Activated naive CD4-positive, alpha-beta T cell treated with anti-CD3 and anti-CD28 coated beads, Interleukin-2, amount 10 ng/mL, durations not matched to agents 7 days and 5 days (primary cell): ENCODE data around the gene MAP2K6.

Experiments
- CTCF ChIA-PET: fragments of 350-600 bp; sonication (Branson Sonifier 250); formaldehyde crosslinking; loops from one replicate; lab custom pipeline; 2021; ENCODE audit warnings: antibody characterized with exemption; lab: Charles Lee
- DNase-seq: peaks from one replicate; pipeline ENCODE4 v3.0.0-alpha.2; 2020
- H3K27ac Mint-ChIP-seq: one replicate; pipeline ENCODE4 v1.8.0; 2021; ENCODE audit warnings: mild to moderate bottlenecking, moderate library complexity, mixed read lengths
- H3K27me3 Mint-ChIP-seq: one replicate; pipeline ENCODE4 v1.8.0; 2021; ENCODE audit warnings: mild to moderate bottlenecking, mixed read lengths
- H3K36me3 Mint-ChIP-seq: one replicate; pipeline ENCODE4 v1.8.0; 2021; ENCODE audit warnings: mixed read lengths
- H3K4me1 Mint-ChIP-seq: one replicate; pipeline ENCODE4 v1.8.0; 2021; ENCODE audit warnings: mixed read lengths
- H3K4me3 Mint-ChIP-seq: one replicate; pipeline ENCODE4 v1.8.0; 2021; ENCODE audit warnings: mild to moderate bottlenecking, moderate library complexity, mixed read lengths
- H3K9me3 Mint-ChIP-seq: one replicate; pipeline ENCODE4 v1.8.0; 2021; ENCODE audit warnings: mixed read lengths

MAP2K6 gene

GRCh38 chr17:69414408-69415274 lies at the start of gene MAP2K6:
Gene MAP2K6, plus strand, starts transcription at chr17:69414697. Its CDS starts 288 bp downstream, at chr17:69414985.
- peak; percentile 90 for DNase-seq
- Mint-ChIP-seq H3K9me3 (no peaks in the 10 kb centered on the region), H3K4me3 (no peak within 1 kb of the TSS), H3K27ac (no peak within 1 kb of the TSS), H3K36me3 (peaks cover 3% of the 10 kb centered on the region), H3K4me1 (peaks cover 7% of the 10 kb centered on the region), H3K27me3 (no peaks in the 10 kb centered on the region)
- CTCF ChIA-PET, result interaction anchor here (0.6 to 1.8 kb wide), 6 partner anchors 10 to 643 kb away, joined by 3 to 5 read pairs (median 3); no protein-coding TSS in a partner anchor

DNA sequence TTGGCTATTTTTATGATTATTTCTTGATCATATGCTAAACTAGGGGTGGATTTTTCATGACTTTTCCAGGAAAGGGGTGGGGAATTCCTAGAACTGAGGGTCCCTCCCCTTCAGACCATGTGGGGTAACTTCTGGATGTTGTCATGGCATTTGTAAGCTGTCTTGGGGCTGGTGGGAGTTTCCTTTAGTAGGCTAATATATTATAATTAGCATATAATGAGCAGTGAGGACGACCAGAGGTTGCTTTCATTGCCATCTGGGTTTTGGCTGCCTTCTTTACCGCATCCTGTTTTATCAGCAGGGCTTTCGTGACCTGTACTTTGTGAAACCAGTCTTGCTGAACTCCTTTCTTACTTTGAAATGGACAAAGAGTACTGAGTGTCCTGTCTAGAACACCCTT lies 47.2 kb upstream of the MAP2K6 start:
- DNase-seq, result no peak

GRCh38 chr17:69373069-69373468 lies 41.4 kb upstream of the MAP2K6 start:
- no peak overlapping the region for H3K4me3 Mint-ChIP-seq
- no peak overlapping the region for H3K27ac Mint-ChIP-seq
- peaks cover 4% of the 10 kb centered on the region for H3K27me3 Mint-ChIP-seq
- peaks cover 2% of the 10 kb centered on the region for H3K4me1 Mint-ChIP-seq
- no peaks in the 10 kb centered on the region for H3K9me3 Mint-ChIP-seq
- CTCF ChIA-PET, result no interaction called here
- H3K36me3 Mint-ChIP-seq, result no peaks in the 10 kb centered on the region
- DNase-seq, result no peak

More for the DNA sequence above, 47.2 kb upstream of the MAP2K6 start:
- H3K27me3 Mint-ChIP-seq, result peaks cover 10% of the 10 kb centered on the region
- H3K4me1 Mint-ChIP-seq, result peaks cover 7% of the 10 kb centered on the region
- H3K36me3 Mint-ChIP-seq, result no peaks in the 10 kb centered on the region
- no peak overlapping the region for H3K4me3 Mint-ChIP-seq
- H3K27ac Mint-ChIP-seq, result no peak overlapping the region
- CTCF ChIA-PET, result no interaction called here
- no peaks in the 10 kb centered on the region for H3K9me3 Mint-ChIP-seq

DNA sequence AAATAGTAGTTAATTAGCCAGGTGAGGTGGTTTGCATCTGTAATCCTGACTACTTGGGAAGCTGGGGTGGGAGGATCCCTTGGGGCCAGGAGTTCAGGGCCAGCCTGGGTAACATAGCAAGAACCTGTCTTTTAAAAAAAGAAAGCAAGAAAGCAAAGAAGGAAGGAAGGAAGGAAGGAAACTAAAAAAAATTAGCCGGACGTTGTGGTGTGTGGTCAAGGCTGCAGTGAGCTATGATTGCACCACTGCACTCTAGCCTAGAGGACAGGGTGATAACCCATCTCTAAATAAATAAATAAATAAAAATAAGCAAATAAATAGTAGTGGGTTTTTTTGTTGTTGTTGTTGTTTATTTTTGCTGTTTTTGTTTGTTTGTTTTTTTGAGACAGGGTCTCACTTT lies 39.3 kb upstream of the MAP2K6 start:
- Mint-ChIP-seq H3K4me3 (no peak overlapping the region), H3K4me1 (peaks cover 2% of the 10 kb centered on the region), H3K9me3 (no peaks in the 10 kb centered on the region), H3K36me3 (no peaks in the 10 kb centered on the region), H3K27ac (no peak overlapping the region), H3K27me3 (no peaks in the 10 kb centered on the region)
- CTCF ChIA-PET, result no interaction called here
- DNase-seq, result no peak

GRCh38 chr17:69388822-69389442 lies 25.6 kb upstream of the MAP2K6 start:
- no peak overlapping the region for H3K4me3 Mint-ChIP-seq
- H3K27me3 Mint-ChIP-seq, result peaks cover 4% of the 10 kb centered on the region
- CTCF ChIA-PET, result interaction anchor here (0.6 to 1.2 kb wide), 2 partner anchors 9 to 19 kb away, joined by 3 read pairs; no protein-coding TSS in a partner anchor
- no peak overlapping the region for H3K27ac Mint-ChIP-seq
- H3K36me3 Mint-ChIP-seq, result no peaks in the 10 kb centered on the region
- DNase-seq, result no peak
- no peaks in the 10 kb centered on the region for H3K9me3 Mint-ChIP-seq
- no peaks in the 10 kb centered on the region for H3K4me1 Mint-ChIP-seq

DNA sequence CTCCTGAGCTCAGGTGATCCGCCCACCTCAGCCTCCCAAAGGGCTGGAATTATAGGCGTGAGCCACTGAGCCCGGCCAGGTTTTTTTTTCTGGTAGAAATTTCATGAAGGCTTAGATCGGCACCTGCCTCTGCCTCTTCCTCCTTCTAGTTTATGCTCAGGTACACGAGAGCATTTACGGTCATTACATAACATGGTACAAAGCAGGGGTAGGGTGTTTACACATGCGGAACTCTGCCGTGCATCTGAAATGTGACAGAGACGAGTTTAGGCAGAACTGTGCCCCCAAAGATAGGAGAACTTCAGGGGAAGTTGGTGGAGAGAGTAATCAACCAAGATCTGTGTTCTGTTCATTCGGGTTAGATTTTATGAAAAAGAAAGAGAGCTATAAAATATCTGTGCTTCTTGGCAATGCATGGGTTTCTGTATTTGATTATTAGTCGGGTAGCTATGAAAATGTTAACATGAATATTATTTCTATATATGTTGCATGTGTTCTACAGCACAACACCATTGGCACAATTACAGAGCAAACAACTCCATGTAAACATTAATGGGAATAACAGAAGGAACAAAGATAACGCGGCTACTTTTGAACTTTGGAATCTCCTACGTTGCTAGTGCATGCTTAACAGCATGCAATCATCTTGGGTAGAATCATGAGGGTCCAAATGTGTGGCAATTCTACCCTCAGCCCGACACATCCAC lies 23.5 kb upstream of the MAP2K6 start:
- H3K36me3 Mint-ChIP-seq, result no peaks in the 10 kb centered on the region
- no peak overlapping the region for H3K27ac Mint-ChIP-seq
- no peak overlapping the region for H3K4me3 Mint-ChIP-seq
- H3K27me3 Mint-ChIP-seq, result peaks cover 4% of the 10 kb centered on the region
- CTCF ChIA-PET, result no interaction called here
- no peaks in the 10 kb centered on the region for H3K9me3 Mint-ChIP-seq
- H3K4me1 Mint-ChIP-seq, result no peaks in the 10 kb centered on the region
- no peak for DNase-seq

- no peak for DNase-seq
- CTCF ChIA-PET, result no interaction called here
- Mint-ChIP-seq H3K36me3 (no peaks in the 10 kb centered on the region), H3K27me3 (peaks cover 5% of the 10 kb centered on the region), H3K4me1 (peaks cover 7% of the 10 kb centered on the region), H3K27ac (no peak overlapping the region), H3K4me3 (no peak overlapping the region), H3K9me3 (no peaks in the 10 kb centered on the region)
These were observed 13.2 kb upstream of the MAP2K6 start for GRCh38 chr17:69401251-69401650.

DNA sequence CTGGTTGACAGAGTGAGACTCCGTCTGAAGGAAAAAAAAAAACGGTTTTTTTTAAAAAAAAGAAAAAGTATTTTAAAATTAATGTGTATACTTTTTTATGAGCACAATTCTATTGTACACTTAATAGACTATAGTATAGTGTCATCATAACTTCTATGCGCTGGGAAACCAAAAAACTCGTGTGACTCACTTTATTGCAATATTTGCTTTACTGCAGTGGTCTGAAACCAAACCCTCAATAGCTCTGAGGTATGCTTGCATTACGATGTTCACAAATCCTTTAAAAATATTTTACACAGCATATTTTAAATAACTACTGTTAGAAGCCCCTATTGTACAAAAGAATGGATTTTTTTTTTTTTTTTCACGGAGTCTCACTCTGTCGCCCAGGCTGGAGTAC lies 12.4 kb upstream of the MAP2K6 start:
- Mint-ChIP-seq H3K27ac (no peak overlapping the region), H3K36me3 (no peaks in the 10 kb centered on the region), H3K9me3 (no peaks in the 10 kb centered on the region), H3K4me1 (peaks cover 7% of the 10 kb centered on the region), H3K27me3 (no peaks in the 10 kb centered on the region), H3K4me3 (no peak overlapping the region)
- CTCF ChIA-PET, result no interaction called here
- DNase-seq, result no peak

- no peaks in the 10 kb centered on the region for H3K9me3 Mint-ChIP-seq
- no peaks in the 10 kb centered on the region for H3K36me3 Mint-ChIP-seq
- peaks cover 7% of the 10 kb centered on the region for H3K4me1 Mint-ChIP-seq
- CTCF ChIA-PET, result interaction anchor here (0.9 to 1.9 kb wide), 3 partner anchors 9 to 157 kb away, joined by 3 to 10 read pairs (median 3); no protein-coding TSS in a partner anchor
- DNase-seq, result no peak
- H3K4me3 Mint-ChIP-seq, result no peak overlapping the region
- no peak overlapping the region for H3K27ac Mint-ChIP-seq
- H3K27me3 Mint-ChIP-seq, result no peaks in the 10 kb centered on the region
These were observed 10.1 kb upstream of the MAP2K6 start for GRCh38 chr17:69404399-69404798.

DNA sequence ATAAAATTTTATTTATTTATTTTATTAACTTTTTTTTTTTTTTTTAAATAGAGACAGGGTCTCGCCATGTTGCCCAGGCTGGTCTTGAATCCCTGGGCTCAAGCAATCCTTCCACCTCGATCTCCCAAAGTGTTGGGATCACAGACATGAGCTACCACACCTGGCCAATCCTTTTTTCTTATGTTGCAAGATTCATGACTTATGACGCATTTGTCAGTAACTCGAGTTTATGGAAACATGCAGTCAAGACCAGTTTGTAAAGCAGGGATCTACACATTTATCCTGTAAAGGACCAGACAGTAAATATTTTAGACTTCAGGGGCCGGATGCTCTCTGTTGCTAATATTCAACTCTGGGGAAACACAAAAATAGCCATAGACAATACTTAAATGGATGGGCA lies 9.4 kb upstream of the MAP2K6 start:
- Mint-ChIP-seq H3K27me3 (no peaks in the 10 kb centered on the region), H3K4me3 (no peak overlapping the region), H3K36me3 (no peaks in the 10 kb centered on the region), H3K27ac (no peak overlapping the region), H3K4me1 (peaks cover 7% of the 10 kb centered on the region), H3K9me3 (no peaks in the 10 kb centered on the region)
- CTCF ChIA-PET, result interaction anchor here (1.9 kb wide), 1 partner anchor 10 kb away, joined by 10 read pairs; no protein-coding TSS in a partner anchor
- no peak for DNase-seq

DNA sequence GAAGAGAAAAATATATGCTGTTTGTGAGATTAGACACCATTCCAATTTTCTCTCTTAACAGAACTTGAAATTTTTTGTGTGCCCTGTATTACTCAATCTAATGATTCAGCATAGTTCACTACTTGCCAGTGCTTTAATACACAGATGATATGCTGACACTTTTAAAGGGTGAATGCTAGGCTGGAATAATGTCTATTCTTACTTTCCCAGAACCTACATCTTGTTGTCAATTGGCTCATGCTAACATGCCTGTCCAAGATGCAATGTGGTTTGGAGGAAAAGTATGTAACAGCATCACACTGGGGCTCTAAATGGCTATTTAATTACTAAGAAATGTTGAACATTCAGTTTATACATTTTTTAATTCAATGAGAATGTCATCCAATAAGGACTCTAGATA lies 7.6 kb upstream of the MAP2K6 start:
- Mint-ChIP-seq H3K4me1 (no peaks in the 10 kb centered on the region), H3K4me3 (no peak overlapping the region), H3K27me3 (no peaks in the 10 kb centered on the region), H3K36me3 (no peaks in the 10 kb centered on the region), H3K27ac (no peak overlapping the region), H3K9me3 (no peaks in the 10 kb centered on the region)
- CTCF ChIA-PET, result no interaction called here
- no peak for DNase-seq

DNA sequence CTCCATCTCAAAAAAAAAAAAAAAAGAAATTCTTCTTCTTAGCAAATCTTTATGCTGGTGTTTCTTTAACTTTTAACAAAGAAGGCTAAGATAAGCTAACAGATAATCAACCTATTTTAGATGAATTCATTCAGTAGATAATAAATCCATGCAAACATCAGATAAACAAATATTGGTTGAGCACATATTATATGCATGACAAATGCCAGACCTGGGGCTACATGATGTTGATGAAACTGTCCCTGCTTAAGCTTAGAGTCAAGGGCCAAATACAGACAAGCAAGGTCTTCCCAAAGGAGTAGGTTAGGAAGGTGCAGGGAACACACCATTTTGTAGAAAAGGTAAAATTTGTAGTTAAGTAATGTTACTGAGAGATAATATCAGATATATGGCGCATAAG lies 6.7 kb upstream of the MAP2K6 start:
- Mint-ChIP-seq H3K36me3 (no peaks in the 10 kb centered on the region), H3K4me1 (no peaks in the 10 kb centered on the region), H3K4me3 (no peak overlapping the region), H3K27me3 (no peaks in the 10 kb centered on the region), H3K9me3 (no peaks in the 10 kb centered on the region), H3K27ac (no peak overlapping the region)
- no peak for DNase-seq
- CTCF ChIA-PET, result interaction anchor here (0.6 to 1.7 kb wide), 2 partner anchors 12 to 19 kb away, joined by 3 to 9 read pairs; no protein-coding TSS in a partner anchor

- H3K27me3 Mint-ChIP-seq, result no peaks in the 10 kb centered on the region
- H3K4me3 Mint-ChIP-seq, result no peak overlapping the region
- no peak for DNase-seq
- no peaks in the 10 kb centered on the region for H3K9me3 Mint-ChIP-seq
- no peak overlapping the region for H3K27ac Mint-ChIP-seq
- CTCF ChIA-PET, result no interaction called here
- no peaks in the 10 kb centered on the region for H3K4me1 Mint-ChIP-seq
- no peaks in the 10 kb centered on the region for H3K36me3 Mint-ChIP-seq
These were observed 3.8 kb upstream of the MAP2K6 start for GRCh38 chr17:69410671-69411070.

GRCh38 chr17:69411766-69412165 lies 2.7 kb upstream of the MAP2K6 start:
- CTCF ChIA-PET, result interaction anchor here (0.6 to 1.9 kb wide), 3 partner anchors 14 to 737 kb away, joined by 3 to 5 read pairs (median 3); no protein-coding TSS in a partner anchor
- no peak for DNase-seq
- no peak overlapping the region for H3K4me3 Mint-ChIP-seq
- H3K27me3 Mint-ChIP-seq, result no peaks in the 10 kb centered on the region
- no peaks in the 10 kb centered on the region for H3K4me1 Mint-ChIP-seq
- H3K36me3 Mint-ChIP-seq, result no peaks in the 10 kb centered on the region
- no peak overlapping the region for H3K27ac Mint-ChIP-seq
- H3K9me3 Mint-ChIP-seq, result no peaks in the 10 kb centered on the region
